ENCODE measurements around the gene UBQLN2. TPM values are rescaled to one million over a fixed set of nuclear protein-coding genes. Genes with fewer than 3 reads are reported as not detected.

UBQLN2 gene
- total and polyA plus RNA-seq, 12 donors: 6.8 to 44.0 (median 33.3) TPM

GRCh38 chrX:56600987-56601386 lies 37.6 kb downstream of the UBQLN2 start:
- H3K9me3 ChIP-seq (replicated peaks in 1 of 3): no peaks in the 10 kb centered on the region
- TF ChIP-seq, protein P1, sequence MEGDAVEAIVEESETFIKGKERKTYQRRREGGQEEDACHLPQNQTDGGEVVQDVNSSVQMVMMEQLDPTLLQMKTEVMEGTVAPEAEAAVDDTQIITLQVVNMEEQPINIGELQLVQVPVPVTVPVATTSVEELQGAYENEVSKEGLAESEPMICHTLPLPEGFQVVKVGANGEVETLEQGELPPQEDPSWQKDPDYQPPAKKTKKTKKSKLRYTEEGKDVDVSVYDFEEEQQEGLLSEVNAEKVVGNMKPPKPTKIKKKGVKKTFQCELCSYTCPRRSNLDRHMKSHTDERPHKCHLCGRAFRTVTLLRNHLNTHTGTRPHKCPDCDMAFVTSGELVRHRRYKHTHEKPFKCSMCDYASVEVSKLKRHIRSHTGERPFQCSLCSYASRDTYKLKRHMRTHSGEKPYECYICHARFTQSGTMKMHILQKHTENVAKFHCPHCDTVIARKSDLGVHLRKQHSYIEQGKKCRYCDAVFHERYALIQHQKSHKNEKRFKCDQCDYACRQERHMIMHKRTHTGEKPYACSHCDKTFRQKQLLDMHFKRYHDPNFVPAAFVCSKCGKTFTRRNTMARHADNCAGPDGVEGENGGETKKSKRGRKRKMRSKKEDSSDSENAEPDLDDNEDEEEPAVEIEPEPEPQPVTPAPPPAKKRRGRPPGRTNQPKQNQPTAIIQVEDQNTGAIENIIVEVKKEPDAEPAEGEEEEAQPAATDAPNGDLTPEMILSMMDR (IDR thresholded peaks at IDR 0.05): no peak
- TF ChIP-seq POLR2A (IDR thresholded peaks at IDR 0.05): no peak
- intact Hi-C loops (cut with DNase I): no loop called here

GRCh38 chrX:56615282-56615681 lies 51.9 kb downstream of the UBQLN2 start:
- no peak for DNase-seq
- no peak for TF ChIP-seq POLR2A (IDR thresholded peaks at IDR 0.05)
- TF ChIP-seq, protein P1 (IDR thresholded peaks at IDR 0.05): no peak
- WGBS, 4 donors: 70 to 92% (median 88%) methylated on average over 2 of the region's 2 CpGs
- H3K27me3 ChIP-seq: peaks cover 7% of the 10 kb centered on the region
- H3K36me3 ChIP-seq (replicated peaks in 1 of 2): no peaks in the 10 kb centered on the region
- H3K27ac ChIP-seq: no peak overlapping the region
- H3K4me3 ChIP-seq: no peak overlapping the region
- H3K4me1 ChIP-seq (replicated peaks in 1 of 2): no peaks in the 10 kb centered on the region
- intact Hi-C loops (cut with DNase I): no loop called here
- H3K9me3 ChIP-seq (replicated peaks in 1 of 3): no peaks in the 10 kb centered on the region

More at GRCh38 chrX:56600987-56601386, 37.6 kb downstream of the UBQLN2 start:
- no peak for DNase-seq
- Histone ChIP-seq H3K4me3 (no peak overlapping the region), H3K27me3 (peaks cover 6% of the 10 kb centered on the region), H3K27ac (no peak overlapping the region), H3K4me1 (replicated peaks in 1 of 2) (no peaks in the 10 kb centered on the region), H3K36me3 (replicated peaks in 1 of 2) (no peaks in the 10 kb centered on the region)
- 54 to 95% (median 76%) methylated on average over 3 of the region's 3 CpGs for WGBS, 4 donors

Other genes with a start within 250 kb of the UBQLN2 start
- 10 to 100 TPM; 14.7 to 76.5 (median 36.6) TPM for gene NBDY, start 165.6 kb downstream of the UBQLN2 start, total RNA-seq
- gene NBDY, start 165.6 kb downstream of the UBQLN2 start, polyA plus RNA-seq: 10 to 100 TPM; 22.4 to 98.5 (median 24.1) TPM